Middle frontal gyrus (tissue), 1 donor: Measurements from ENCODE around the gene DNAJA2.
"Not testable (repeated sequence)": the region's sequence is repeated elsewhere in the genome, so short reads cannot be mapped to it uniquely, and the experiment has no call there.

ENCODE experiments used
- DNase-seq: peaks from one replicate; pipeline ENCODE4 v3.0.0-alpha.2; 2015; ENCODE audit warnings: low spot score; ENCODE audit errors: extremely low spot score

DNAJA2 gene

GRCh38 chr16:46975908-46976470 lies 2.5 kb upstream of the DNAJA2 start:
- DNase-seq = no peak

- DNase-seq = no peak
Observed at GRCh38 chr16:46975165-46975564, 1.7 kb upstream of the DNAJA2 start.

- no peak for DNase-seq
Observed at GRCh38 chr16:46974352-46974751, 878 bp upstream of the DNAJA2 start.

GRCh38 chr16:46973996-46974324 lies 486 bp upstream of the DNAJA2 start:
- DNase-seq = no peak

- DNase-seq = no peak
Observed at GRCh38 chr16:46972429-46973206, 856 bp downstream of the DNAJA2 start.

- DNase-seq = no peak
Observed at GRCh38 chr16:46971271-46971670, 2.2 kb downstream of the DNAJA2 start.

- no peak for DNase-seq
Observed at GRCh38 chr16:46970089-46970488, 3.4 kb downstream of the DNAJA2 start.

- DNase-seq = no peak
Observed at GRCh38 chr16:46968063-46968435, 5.4 kb downstream of the DNAJA2 start.

GRCh38 chr16:46962629-46963028 lies 10.8 kb downstream of the DNAJA2 start:
- DNase-seq = no peak

- no peak for DNase-seq
Observed at GRCh38 chr16:46961373-46962353, 11.8 kb downstream of the DNAJA2 start.

- DNase-seq = no peak
Observed at GRCh38 chr16:46954562-46954961, 18.9 kb downstream of the DNAJA2 start.

- DNase-seq = no peak
Observed at GRCh38 chr16:46950009-46950408, 23.5 kb downstream of the DNAJA2 start.

GRCh38 chr16:46949241-46949892 lies 24.1 kb downstream of the DNAJA2 start:
- DNase-seq = no peak

- DNase-seq = no peak
Observed at GRCh38 chr16:46948548-46949166, 24.8 kb downstream of the DNAJA2 start.

GRCh38 chr16:46947900-46948547 lies 25.4 kb downstream of the DNAJA2 start:
- DNase-seq = no peak

GRCh38 chr16:46944713-46945112 lies 28.8 kb downstream of the DNAJA2 start:
- DNase-seq = not testable (repeated sequence)

GRCh38 chr16:46937536-46937935 lies 35.9 kb downstream of the DNAJA2 start:
- DNase-seq = no peak

- DNase-seq = no peak
Observed at GRCh38 chr16:46932802-46933201, 40.7 kb downstream of the DNAJA2 start.

GRCh38 chr16:46930861-46931260 lies 42.6 kb downstream of the DNAJA2 start:
- DNase-seq = no peak
